ENCODE data around the gene SLC2A4.

Gene SLC2A4

GRCh38 chr17:7307686-7308624 is 26.4 kb downstream of the SLC2A4 start:
- no peak for FAIRE-seq

- peak; percentile 60 for FAIRE-seq
Measured at GRCh38 chr17:7308625-7309433, 27.3 kb downstream of the SLC2A4 start.

- no peak for FAIRE-seq
Measured at GRCh38 chr17:7309628-7310027, 28.1 kb downstream of the SLC2A4 start.

- FAIRE-seq = no peak
Measured at GRCh38 chr17:7311110-7311705, 29.7 kb downstream of the SLC2A4 start.

- FAIRE-seq = no peak
Measured at GRCh38 chr17:7312432-7313087, 31.0 kb downstream of the SLC2A4 start.

- FAIRE-seq = no peak
Measured at GRCh38 chr17:7313088-7313889, 31.8 kb downstream of the SLC2A4 start.

GRCh38 chr17:7313890-7314718 is 32.6 kb downstream of the SLC2A4 start:
- FAIRE-seq = no peak

- FAIRE-seq = no peak
Measured at GRCh38 chr17:7314719-7315569, 33.4 kb downstream of the SLC2A4 start, which contains the start of gene GPS2. TSS of gene GPS2 (minus strand) at chr17:7315360. CDS start at chr17:7315052, 308 bp downstream.

GRCh38 chr17:7315570-7316235 is 34.2 kb downstream of the SLC2A4 start:
- FAIRE-seq = no peak

- FAIRE-seq = no peak
Measured at GRCh38 chr17:7317161-7317803, 35.8 kb downstream of the SLC2A4 start.

GRCh38 chr17:7318121-7318860 is 36.8 kb downstream of the SLC2A4 start:
- FAIRE-seq = no peak

GRCh38 chr17:7321466-7321865 is 39.9 kb downstream of the SLC2A4 start:
- FAIRE-seq = no peak

- no peak for FAIRE-seq
Measured at GRCh38 chr17:7322520-7323194, 41.1 kb downstream of the SLC2A4 start.

GRCh38 chr17:7323731-7324437 is 42.4 kb downstream of the SLC2A4 start:
- no peak for FAIRE-seq

GRCh38 chr17:7324438-7324779 is 42.9 kb downstream of the SLC2A4 start:
- no peak for FAIRE-seq

- FAIRE-seq = no peak
Measured at GRCh38 chr17:7325031-7325528, 43.6 kb downstream of the SLC2A4 start.

GRCh38 chr17:7326186-7326585 is 44.7 kb downstream of the SLC2A4 start:
- no peak for FAIRE-seq

Measured in endometrium (tissue), 2 donors.